ENCODE data around the gene CDX1.
A peak's percentile ranks its signal among the peaks of the same experiment; 100 is the strongest.

Gene CDX1

DNA sequence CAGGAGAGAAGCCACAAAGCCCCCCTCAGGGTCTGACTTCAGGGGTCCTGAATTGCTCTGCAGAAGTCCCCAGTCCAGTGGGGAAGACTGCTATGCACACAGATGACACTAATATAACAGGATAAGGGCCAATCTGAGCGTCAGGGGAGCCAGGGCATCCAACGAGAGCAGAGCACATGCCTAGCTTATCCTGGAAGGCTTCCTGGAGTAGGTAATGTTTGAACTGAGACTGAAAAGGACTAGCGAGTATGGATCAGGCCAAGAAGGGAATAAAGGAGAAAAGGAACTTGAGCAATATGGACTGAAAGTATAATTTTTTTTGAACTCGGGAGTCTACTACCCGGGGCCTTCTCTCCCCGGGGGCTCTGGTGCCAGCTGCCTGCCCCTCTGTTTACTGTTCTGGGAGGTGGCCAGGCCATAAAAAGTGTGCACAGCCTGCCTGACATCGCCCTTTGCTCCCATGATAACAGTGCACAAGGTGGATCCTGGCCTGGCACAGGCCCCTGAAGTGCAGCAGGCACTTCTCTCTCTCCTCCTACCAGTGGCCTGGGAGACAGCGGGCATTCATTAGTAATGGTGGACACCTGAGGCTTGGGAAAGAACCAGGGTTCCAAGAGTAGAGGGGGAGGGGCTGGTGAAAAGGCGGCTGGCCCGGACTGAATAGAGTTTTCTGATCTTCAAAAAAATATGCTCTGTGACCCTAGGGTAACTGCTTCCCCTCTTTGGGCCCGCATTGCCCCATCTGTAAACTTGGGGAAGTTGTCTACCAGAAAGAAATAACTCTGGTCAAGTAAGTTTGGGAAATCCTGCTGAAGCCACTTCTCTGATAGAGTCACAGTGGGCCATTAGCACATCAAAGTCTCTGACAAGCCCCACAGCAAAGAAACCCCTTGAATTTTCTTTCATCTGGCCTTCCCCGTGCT, 18.7 kb downstream of the CDX1 start:
- DNase-seq, result no peak

DNA sequence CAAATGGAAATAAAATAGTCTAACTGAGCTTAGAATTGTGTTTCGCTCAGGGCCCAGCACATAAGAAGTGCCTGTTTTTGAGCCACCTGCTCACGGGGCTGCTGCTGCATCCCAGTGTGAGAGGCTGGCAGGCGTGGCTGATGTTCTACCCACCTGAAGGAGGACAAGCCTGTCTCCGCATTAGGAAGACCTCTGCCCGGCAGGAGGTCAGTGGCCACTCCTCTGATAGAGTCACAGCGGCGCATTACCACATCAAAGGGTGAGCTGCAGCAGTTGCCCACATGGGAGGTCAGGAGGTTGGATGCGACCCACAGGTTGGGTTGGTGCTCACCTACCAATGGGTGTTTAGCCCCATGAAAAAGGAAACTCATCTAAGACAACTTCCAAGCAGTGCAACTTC, 19.6 kb downstream of the CDX1 start:
- no peak for DNase-seq

- DNase-seq, result no peak
These were observed 20.3 kb downstream of the CDX1 start for GRCh38 chr5:150186897-150187296.

DNA sequence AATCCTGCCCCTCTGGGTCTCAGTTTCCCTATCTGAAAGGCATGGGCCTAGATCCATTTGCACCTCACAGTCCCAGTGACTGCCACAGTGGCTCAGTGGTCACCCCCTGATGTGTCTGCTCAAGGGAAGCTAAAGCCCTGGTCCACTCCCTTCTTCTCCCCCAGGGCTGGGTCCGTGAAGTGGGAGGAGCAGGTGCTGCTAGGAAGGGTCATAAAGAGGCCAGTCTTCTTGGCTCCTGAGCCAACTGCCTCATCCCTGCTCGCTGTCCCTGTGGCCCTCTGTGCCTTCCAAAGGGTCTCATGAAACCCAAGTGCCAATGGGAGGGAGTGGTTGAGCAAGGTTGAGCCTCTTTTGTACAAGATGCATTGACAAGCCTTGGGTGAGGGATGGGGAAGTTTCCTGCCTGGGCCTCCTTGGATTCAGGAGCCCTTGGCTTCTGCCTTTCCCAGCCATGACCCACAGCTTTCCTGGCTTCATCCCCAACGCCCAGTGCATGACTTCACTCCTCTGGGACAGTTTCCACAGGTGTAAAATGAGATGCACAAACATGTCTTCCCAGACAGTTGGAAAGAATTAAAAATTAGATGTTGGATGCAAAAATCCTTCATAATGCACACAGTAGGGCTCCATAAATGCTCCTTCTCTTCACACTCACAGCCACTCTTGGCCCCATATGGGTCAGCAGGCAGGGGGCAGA, 21.7 kb downstream of the CDX1 start:
- DNase-seq, result no peak

DNA sequence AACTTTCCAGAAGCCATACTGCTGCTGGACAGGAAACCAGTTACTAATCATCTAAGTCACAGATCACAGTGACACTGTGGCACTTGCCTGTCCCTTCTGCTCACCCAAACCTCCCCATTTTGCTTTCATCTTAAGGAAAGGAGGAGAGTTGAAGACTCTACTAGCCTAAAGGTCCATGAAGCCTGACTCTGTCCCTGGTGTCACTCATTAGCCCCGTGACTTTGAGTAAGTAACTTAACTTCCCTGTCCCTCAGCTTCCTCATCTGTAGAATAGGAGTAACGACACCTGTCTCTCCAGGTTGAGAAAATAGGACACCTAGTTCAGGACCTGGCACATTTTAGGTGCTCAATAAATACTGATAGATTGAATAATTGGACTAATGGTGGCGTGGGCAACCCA, 22.7 kb downstream of the CDX1 start:
- DNase-seq, result no peak

DNA sequence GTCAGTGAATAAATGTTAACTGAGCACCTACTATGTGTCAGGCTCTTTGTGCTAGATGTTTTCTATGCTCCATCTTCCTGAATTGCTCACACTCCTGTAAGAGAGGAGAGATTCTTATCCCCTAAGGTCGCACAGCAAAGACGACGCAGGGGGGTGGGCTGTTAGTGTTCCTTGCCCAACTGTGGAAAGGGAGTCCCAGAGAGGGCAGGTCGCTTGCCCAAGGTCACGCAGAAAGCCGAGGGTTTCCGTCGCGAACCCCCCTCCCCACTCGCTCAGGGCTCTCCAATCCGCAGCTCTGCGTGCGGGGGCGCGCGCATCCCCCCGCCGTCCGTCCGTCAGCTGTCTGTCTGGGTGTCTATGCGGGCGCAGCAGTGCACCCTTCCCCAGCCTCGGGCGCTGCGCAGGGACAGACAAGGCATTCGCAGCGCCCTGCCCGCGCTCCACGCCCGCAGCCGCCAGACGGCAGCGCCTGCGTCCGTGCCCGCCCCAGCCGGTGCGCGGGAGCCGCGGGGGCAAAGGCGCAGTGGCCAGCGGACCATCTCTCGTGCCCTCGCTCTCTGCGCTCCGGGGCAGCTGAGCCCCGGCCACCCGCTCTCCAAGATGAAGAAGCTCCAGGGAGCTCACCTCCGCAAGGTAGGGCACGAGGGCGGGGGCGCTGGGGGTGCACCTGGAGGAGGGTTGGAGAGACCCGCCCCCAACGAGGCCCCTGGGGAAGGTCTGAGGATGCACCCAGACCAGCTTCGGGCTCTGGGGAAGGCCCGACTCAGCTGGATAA, 23.3 kb downstream of the CDX1 start, which contains the start of gene SLC6A7:
SLC6A7 (plus strand) TSS at position 335 of the 775 bp plus-strand sequence; CDS start at position 601, 266 bp downstream.
- no peak for DNase-seq

DNA sequence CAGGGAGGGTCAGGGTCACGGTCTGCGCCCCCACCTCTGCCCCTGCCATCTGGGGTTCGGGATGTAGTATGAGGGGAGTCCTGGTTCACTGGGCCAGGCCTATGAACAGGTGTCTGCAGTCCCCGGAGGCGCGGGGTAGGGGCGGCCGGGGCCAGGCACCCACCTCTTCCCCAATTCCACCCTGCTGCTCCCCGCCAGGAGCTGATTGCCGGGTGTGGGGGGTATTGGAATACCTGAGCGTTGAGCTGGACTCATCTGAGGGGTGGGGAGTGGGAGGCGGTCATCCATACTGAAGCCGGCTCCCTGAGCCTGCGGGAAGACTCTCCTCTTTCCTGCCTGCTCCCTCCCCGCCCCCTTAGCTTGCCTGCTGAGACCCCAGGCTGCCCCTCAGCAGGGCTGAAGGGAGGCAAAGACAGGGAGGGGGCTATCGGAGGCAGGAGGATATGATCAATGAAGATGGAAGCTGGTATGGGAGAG, 24.0 kb downstream of the CDX1 start:
- no peak for DNase-seq

DNA sequence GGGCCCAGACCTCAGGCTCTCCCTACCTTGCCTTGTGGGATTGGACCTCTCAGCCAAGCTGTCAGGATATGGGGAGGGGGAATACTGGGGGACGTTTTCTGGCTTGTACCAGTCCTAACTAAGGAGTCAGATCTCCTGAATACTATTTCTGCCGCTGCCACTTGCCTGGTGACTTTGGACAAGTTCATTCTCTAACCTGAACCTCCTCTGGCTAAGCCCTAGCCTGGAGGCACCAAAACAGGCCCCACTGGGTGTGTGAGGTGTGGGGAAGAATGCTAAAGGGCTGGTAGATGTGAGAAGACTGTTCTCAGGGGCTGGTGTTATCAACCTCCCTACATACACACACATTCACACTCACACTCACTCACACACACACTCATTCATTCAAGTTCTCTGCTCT, 24.4 kb downstream of the CDX1 start:
- no peak for DNase-seq

- DNase-seq, result no peak
These were observed 25.9 kb downstream of the CDX1 start for GRCh38 chr5:150192462-150192861.

DNA sequence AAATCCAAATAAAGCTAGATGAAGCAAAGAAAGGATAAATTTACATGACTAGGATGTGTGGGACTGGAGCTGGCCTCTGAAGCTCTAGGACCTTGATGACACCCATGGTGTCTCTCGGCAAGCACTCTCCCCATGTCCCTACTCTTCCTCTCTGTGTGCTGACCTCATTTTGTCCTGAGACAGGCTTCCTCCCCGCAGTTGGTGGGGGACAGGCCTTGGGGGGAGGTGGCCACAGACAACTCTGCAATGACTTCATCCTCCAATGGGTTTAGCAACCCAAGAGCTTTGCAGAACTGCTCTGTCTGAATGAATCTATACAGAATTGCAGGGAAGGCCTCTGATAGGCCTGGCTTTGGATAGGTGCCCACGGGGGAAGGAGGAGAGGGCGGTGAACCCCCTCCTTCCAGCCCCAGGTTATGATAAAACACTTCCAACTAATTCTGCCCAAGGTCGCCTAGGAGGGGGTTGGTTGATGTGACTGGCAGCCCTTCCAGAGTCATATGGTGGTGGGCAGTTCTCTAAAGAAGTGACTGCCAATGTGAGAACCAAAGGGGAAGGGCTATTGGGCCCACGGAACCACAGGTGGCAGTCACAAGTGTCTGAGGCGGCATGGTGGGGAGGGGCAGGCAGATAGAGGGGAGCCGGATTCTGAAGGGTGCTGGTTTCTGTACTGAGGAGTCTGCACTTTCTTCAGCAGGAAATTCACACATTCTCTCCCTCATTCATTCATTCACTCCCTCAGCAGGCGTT, 29.3 kb downstream of the CDX1 start:
- no peak for DNase-seq

- no peak for DNase-seq
These were observed 29.9 kb downstream of the CDX1 start for GRCh38 chr5:150196514-150196913.

DNA sequence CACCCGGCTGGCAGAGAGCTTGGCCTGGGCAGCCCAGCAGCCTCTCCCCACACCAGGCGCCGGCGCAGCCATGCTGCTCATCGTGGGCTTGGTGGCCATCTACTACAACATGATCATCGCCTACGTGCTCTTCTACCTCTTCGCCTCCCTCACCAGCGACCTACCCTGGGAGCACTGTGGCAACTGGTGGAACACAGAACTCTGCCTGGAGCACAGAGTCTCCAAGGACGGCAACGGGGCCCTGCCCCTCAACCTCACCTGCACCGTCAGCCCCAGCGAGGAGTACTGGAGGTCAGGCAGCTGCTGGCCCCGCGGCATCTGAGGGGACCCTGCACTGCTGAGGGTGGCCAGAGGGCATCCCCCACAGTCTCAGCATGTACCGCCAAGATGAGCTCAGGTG, 30.4 kb downstream of the CDX1 start:
- no peak for DNase-seq

DNA sequence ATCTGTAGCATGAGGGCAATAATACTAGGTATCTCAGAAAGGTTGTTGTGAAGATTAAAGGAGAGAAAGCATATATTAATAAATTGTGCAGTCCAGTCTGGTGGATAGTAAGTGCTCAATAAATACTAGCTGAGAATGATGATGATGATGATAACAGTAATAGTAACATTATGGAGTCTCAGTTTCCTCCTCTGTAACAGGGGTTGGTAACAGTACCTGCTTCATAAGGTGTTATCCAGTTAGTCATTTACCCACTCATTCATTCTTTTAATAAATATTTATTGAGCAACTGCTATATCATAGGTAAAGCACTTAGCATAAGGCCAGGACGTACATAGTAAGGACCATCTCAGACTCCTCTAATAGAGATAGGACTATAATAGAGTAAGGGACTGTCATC, 30.9 kb downstream of the CDX1 start:
- DNase-seq, result no peak

- DNase-seq, result no peak
These were observed 35.9 kb downstream of the CDX1 start for GRCh38 chr5:150202501-150202900.

- no peak for DNase-seq
These were observed 37.4 kb downstream of the CDX1 start for GRCh38 chr5:150203832-150204589.

GRCh38 chr5:150204590-150204960, 38.0 kb downstream of the CDX1 start:
- no peak for DNase-seq

- no peak for DNase-seq
These were observed 39.7 kb downstream of the CDX1 start for GRCh38 chr5:150206098-150206778.

DNA sequence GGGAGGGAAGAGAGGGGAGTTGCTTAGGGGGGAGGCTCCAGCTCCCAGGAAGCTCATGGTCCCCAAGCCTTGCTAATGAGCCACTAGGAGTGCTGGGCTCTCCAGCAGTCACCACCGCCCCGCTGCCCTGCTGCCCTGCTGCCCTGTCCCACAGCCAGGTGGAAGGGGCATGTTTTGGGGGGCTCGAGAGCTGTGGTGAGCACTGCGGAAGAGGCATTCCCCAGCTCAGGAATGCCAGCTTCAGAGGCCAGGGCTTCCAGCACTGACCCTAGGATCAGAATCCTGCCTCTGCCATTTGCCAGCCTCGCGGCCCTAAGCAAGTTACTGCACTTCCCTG, 40.2 kb downstream of the CDX1 start:
- DNase-seq, result no peak

DNA sequence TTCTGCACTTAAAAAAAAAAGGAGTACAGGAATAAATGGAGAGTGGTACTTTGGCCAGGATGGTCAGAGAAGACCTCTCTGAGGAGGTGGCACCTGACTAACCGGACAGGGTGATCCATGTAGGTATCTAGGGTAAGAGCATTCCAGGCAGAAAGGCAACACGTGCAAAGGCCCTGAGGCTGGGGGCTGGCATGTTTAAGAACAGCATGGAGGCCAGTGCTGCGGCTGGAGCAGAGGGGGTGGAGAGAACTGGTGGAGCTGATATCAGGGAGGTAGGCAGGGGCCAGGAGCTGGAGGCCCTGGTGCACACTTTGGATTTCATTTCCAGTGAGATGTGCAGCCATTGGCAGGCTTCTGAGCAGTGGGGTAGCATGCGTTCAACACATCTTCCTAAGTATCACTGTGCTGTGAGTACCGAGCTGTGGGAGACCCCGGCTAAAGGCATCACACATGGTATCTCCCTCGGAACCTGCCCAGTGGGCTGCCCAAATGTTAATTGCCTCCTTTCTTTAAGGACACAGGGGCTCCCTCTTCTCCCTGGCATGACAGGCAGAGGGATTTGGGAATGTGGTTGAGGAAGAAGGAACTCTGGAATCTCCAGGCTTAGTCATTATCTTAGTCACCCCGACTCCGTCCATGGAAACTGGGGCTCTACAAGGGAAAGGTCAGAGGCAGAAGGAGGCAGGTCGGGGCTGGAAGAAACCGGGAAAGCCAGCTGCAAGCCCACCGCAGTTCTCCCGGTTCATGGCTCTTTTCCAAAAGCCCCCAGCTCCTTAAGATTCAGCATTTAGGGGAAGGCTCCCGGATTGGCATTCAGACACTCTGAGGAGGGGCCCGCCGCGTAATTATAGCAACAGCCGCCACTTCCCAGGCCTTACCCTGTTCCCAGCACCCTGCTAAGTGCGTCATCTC, 41.9 kb downstream of the CDX1 start:
- no peak for DNase-seq

GRCh38 chr5:150209099-150209635, 42.6 kb downstream of the CDX1 start:
- peak; percentile 24 to 40 for DNase-seq

Data from CD4-positive, alpha-beta T cell treated with Interleukin-4 for 1 hour (primary cell).